ENCODE results near the gene SALL1. TPM values are rescaled to one million over a fixed set of nuclear protein-coding genes. Genes with fewer than 3 reads are reported as not detected.
A peak's percentile ranks its signal among the peaks of the same experiment; 100 is the strongest.

SALL1 gene
- total RNA-seq, 1 donor from 2014 or later, result 0.73 TPM

DNA sequence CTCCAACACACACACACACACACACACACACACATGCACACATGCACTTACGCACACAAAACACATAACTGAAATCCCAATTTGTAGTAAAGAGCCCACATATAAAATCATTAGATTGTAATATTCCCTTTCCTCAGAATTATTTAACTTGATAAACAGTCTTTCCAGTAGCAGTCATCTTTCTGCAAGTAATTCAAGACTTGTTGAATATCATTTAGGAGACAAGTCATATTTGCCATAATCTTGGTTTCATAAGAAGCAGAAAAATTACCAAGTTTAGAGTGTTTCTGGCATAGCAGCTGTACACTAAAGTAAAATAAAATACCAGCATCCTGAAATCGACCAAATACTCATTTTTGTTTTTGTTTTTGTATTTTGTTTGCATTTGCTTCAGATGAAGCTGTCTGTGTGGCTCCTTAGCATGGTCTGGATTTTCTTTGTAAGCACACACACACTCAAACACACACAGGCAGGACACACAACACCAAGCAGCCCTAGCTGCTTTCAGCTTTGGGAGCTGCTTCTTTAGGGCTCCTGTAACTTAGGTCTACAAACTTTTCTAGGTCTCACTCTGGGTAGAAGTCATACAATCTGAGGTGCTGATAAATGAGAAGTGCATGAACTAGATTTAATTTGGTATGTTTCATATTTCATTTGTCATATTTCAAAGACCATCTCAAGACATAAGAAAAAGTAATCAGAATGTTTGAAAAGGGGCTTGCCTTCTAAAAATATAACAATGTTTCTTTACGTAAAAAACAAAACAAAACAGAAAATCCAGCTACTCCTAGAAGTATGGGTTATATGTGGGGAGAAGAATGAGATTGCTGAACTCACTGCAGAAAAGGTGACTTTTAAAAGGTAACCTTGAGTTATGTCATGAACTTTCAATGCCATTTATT is 3.0 kb downstream of the SALL1 start:
- Mint-ChIP-seq H3K9me3 (ENCODE audit: unreplicated experiment) (no peaks in the 10 kb centered on the region), H3K27ac (ENCODE audit: unreplicated experiment) (no peak overlapping the region), H3K27me3 (ENCODE audit: unreplicated experiment) (peaks cover 66% of the 10 kb centered on the region), H3K4me1 (ENCODE audit: unreplicated experiment) (peaks cover 45% of the 10 kb centered on the region), H3K36me3 (ENCODE audit: unreplicated experiment) (no peaks in the 10 kb centered on the region), H3K4me3 (ENCODE audit: unreplicated experiment) (no peak overlapping the region)
- no peak for DNase-seq (ENCODE audit: extremely low spot score, unreplicated experiment)
- TF ChIP-seq, protein P1, sequence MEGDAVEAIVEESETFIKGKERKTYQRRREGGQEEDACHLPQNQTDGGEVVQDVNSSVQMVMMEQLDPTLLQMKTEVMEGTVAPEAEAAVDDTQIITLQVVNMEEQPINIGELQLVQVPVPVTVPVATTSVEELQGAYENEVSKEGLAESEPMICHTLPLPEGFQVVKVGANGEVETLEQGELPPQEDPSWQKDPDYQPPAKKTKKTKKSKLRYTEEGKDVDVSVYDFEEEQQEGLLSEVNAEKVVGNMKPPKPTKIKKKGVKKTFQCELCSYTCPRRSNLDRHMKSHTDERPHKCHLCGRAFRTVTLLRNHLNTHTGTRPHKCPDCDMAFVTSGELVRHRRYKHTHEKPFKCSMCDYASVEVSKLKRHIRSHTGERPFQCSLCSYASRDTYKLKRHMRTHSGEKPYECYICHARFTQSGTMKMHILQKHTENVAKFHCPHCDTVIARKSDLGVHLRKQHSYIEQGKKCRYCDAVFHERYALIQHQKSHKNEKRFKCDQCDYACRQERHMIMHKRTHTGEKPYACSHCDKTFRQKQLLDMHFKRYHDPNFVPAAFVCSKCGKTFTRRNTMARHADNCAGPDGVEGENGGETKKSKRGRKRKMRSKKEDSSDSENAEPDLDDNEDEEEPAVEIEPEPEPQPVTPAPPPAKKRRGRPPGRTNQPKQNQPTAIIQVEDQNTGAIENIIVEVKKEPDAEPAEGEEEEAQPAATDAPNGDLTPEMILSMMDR (IDR thresholded peaks at IDR 0.05), result no peak

DNA sequence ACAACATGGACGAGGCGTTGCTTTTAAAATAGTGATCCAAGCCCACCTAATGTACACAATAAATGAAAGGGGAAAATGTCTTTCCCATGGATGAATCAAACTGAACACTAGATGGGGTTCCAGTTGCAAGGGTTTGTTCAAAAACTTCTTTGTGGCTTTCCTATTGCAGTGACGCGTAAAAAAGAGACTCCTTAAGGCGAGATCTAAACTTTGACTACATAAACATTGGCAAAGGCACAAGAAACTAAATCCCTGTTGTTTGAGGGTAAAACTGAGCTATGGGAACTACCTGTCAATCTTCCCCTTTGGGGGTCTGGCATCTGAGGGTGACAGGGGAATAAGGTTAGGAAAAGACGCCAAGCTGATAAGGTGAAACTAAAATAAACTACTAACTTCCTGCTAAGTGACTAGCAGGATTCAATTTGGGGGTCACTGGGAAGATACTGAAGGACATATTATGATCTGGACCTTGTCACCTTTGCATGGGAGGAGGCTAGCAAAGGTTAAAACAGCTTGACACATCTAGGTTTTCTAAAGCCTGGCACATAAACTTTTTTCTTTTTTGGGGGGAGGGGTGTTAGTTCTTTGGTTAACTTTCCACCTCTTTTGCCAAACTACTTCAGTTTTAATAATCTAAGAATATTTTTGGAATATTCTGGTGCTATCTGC is 4.7 kb downstream of the SALL1 start:
- peaks cover 43% of the 10 kb centered on the region for H3K4me1 Mint-ChIP-seq (ENCODE audit: unreplicated experiment)
- DNase-seq (ENCODE audit: extremely low spot score, unreplicated experiment), result no peak
- no peak overlapping the region for H3K4me3 Mint-ChIP-seq (ENCODE audit: unreplicated experiment)

DNA sequence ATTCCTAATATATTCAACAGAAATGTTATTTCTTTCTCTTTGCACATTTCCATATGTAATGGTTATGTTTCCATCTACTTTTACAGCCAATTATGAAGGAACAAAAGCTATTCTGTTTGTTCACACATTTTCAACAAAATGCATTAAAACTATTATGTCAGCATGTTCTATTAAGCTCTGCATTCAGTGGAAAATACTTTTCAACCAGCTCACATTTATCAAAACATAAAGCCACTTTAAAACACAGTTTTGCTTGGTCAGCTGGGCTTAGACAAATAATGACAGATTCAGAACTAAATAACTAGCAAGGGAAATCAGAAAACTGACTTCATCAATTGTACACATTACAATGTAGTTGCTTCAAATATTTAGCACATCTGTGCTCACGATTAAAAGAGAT is 6.9 kb downstream of the SALL1 start:
- Mint-ChIP-seq H3K27ac (ENCODE audit: unreplicated experiment) (no peak overlapping the region), H3K9me3 (ENCODE audit: unreplicated experiment) (no peaks in the 10 kb centered on the region), H3K4me1 (ENCODE audit: unreplicated experiment) (peaks cover 33% of the 10 kb centered on the region), H3K27me3 (ENCODE audit: unreplicated experiment) (peaks cover 49% of the 10 kb centered on the region), H3K36me3 (ENCODE audit: unreplicated experiment) (no peaks in the 10 kb centered on the region), H3K4me3 (ENCODE audit: unreplicated experiment) (no peak overlapping the region)
- no peak for DNase-seq (ENCODE audit: extremely low spot score, unreplicated experiment)
- TF ChIP-seq, protein P1 (IDR thresholded peaks at IDR 0.05), result no peak

More for the DNA sequence above, 4.7 kb downstream of the SALL1 start:
- TF ChIP-seq, protein P1 (IDR thresholded peaks at IDR 0.05), result peak; percentile 29
- H3K27me3 Mint-ChIP-seq (ENCODE audit: unreplicated experiment), result peaks cover 64% of the 10 kb centered on the region
- H3K36me3 Mint-ChIP-seq (ENCODE audit: unreplicated experiment), result no peaks in the 10 kb centered on the region
- no peaks in the 10 kb centered on the region for H3K9me3 Mint-ChIP-seq (ENCODE audit: unreplicated experiment)
- no peak overlapping the region for H3K27ac Mint-ChIP-seq (ENCODE audit: unreplicated experiment)

DNA sequence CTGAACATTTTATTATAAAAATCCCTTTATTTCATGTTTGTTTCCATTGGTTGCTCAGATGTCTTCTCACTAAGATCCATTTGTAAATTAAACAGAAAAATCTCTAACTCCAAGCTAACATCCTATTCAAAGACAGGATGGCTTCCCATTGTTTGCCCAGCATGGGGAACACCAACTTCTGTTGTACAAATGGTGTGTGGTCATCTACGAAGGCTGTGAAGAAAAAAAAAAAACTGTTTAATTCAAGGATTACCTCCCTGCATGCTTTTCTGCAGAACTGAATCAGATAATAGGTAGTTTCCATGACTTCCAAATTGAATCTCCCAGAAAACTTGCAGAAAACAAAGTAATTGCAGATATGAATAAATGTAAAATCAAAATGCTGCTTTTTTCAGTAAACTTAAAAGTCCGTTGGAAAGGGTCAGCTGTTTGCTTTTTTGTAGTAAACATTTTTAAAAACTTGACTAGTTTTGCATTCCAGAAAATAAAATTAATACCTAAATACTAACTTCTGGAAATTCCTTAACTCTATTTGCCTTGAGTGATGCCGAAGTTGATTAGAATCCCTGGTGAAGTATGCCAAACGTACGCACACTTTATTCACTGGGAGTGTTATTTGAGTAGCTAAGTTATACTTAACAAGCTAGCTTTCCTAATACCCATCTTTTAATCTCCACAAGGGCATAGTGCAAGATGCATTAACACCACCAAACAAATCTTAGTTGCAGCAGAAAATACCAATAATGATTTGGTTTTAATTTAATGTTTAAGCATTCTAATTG is 7.7 kb downstream of the SALL1 start:
- H3K27me3 Mint-ChIP-seq (ENCODE audit: unreplicated experiment), result peaks cover 40% of the 10 kb centered on the region
- DNase-seq (ENCODE audit: extremely low spot score, unreplicated experiment), result no peak
- H3K36me3 Mint-ChIP-seq (ENCODE audit: unreplicated experiment), result no peaks in the 10 kb centered on the region
- H3K27ac Mint-ChIP-seq (ENCODE audit: unreplicated experiment), result no peak overlapping the region
- no peaks in the 10 kb centered on the region for H3K9me3 Mint-ChIP-seq (ENCODE audit: unreplicated experiment)
- H3K4me3 Mint-ChIP-seq (ENCODE audit: unreplicated experiment), result no peak overlapping the region
- peaks cover 33% of the 10 kb centered on the region for H3K4me1 Mint-ChIP-seq (ENCODE audit: unreplicated experiment)
- TF ChIP-seq, protein P1 (IDR thresholded peaks at IDR 0.05), result no peak

Measured in osteocyte (in vitro differentiated cells).